C4-2B (cell line): ENCODE data around the gene CENPC.
"Not testable (repeated sequence)": the region's sequence is repeated elsewhere in the genome, so short reads cannot be mapped to it uniquely, and the experiment has no call there.

ENCODE experiments used
- H3K27ac ChIP-seq: fragments of 450-650 bp; 2 replicates; pipeline ENCODE4 v1.5.1; 2017
- ZFX ChIP-seq: fragments of 450-650 bp; IDR thresholded peaks from 2 replicates; pipeline ENCODE4 v1.6.1; 2017
- TF ChIP-seq, protein P1 (sequence below): fragments of 450-650 bp; conservative IDR thresholded peaks from 2 replicates; pipeline ENCODE4 v1.5.1; 2017; ENCODE audit warnings: mild to moderate bottlenecking

The CENPC gene

DNA sequence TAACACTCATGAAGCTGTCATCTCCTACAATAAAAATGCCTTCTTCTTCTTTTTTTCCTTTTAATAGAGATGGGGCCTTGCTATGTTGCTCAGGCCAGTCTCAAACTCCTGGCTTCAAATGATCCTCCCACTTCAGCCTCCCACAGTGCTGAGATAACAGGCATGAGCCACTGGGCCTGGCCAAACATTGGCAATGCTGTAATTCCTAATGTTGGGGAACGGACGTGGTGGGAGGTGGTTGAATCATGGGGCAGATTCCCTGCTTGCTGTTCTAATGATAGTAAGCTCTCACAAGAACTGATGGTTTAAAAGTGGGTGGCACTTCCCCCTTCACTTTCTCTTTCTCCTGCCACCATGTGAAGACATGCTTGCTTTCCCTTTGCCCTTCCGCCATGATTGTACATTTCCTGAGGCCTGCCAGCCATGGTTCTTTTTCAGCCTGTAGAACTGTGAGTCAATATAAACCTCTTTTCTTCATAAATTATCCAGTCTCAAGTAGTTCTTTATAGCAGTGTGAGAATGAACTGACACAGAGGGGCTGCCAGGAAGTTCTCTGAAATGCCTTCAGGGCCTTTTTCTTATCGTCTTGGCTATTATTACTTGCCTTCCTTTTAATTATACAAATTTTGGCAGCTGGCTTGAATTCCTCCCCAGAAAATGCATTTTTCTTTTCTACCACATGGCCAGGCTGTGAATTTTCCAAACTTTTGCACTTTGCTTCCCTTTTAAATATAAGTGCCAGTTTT lies 93.0 kb downstream of the CENPC start:
- TF ChIP-seq, protein P1, sequence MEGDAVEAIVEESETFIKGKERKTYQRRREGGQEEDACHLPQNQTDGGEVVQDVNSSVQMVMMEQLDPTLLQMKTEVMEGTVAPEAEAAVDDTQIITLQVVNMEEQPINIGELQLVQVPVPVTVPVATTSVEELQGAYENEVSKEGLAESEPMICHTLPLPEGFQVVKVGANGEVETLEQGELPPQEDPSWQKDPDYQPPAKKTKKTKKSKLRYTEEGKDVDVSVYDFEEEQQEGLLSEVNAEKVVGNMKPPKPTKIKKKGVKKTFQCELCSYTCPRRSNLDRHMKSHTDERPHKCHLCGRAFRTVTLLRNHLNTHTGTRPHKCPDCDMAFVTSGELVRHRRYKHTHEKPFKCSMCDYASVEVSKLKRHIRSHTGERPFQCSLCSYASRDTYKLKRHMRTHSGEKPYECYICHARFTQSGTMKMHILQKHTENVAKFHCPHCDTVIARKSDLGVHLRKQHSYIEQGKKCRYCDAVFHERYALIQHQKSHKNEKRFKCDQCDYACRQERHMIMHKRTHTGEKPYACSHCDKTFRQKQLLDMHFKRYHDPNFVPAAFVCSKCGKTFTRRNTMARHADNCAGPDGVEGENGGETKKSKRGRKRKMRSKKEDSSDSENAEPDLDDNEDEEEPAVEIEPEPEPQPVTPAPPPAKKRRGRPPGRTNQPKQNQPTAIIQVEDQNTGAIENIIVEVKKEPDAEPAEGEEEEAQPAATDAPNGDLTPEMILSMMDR = no peak
- no peak for TF ChIP-seq ZFX
- H3K27ac ChIP-seq = no peak overlapping the region

GRCh38 chr4:67451464-67451863 lies 93.8 kb downstream of the CENPC start:
- TF ChIP-seq, protein P1 = no peak
- TF ChIP-seq ZFX = no peak
- no peak overlapping the region for H3K27ac ChIP-seq

DNA sequence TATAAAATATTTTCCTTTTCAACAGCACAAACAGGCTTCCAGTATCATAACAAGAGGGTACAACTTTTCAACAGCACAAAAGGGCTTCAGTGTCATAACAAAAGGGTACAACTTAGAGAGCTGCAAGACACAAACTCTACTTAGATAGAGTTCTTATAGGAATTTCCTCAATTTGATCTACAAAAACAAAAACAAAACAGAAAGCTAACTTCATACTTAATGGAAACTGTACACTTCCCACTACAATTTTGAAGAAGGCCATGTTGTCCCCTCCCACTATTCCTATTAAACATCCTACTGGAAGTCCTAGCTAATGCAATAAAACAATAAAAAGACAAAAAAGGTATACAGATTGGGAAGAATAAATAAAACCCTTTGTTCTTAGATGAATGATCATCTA lies 96.7 kb downstream of the CENPC start:
- no peak for TF ChIP-seq ZFX
- TF ChIP-seq, protein P1 = no peak
- no peak overlapping the region for H3K27ac ChIP-seq

DNA sequence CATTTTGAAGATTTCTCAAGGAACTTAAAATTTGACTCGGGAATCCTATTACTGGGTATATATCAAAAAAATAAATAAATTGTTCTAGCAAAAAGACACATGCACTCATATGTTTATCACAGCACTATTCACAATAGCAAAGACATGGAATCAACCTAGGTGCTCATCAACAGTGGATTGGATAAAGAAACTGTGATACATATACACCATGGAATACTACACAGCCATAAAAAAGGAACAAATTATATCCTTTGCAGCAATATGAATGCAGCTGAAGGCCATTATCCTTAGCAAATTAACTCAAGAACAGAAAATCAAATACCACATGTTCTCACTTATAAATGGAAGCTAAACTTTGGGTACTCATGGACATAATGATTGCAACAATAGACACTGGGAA lies 97.4 kb downstream of the CENPC start:
- TF ChIP-seq, protein P1 = no peak
- TF ChIP-seq ZFX = no peak
- no peak overlapping the region for H3K27ac ChIP-seq

- no peak overlapping the region for H3K27ac ChIP-seq
- TF ChIP-seq, protein P1 = no peak
- no peak for TF ChIP-seq ZFX
Observed at GRCh38 chr4:67446811-67447210, 98.5 kb downstream of the CENPC start.

GRCh38 chr4:67445881-67446280 lies 99.4 kb downstream of the CENPC start:
- H3K27ac ChIP-seq = not testable (repeated sequence)

DNA sequence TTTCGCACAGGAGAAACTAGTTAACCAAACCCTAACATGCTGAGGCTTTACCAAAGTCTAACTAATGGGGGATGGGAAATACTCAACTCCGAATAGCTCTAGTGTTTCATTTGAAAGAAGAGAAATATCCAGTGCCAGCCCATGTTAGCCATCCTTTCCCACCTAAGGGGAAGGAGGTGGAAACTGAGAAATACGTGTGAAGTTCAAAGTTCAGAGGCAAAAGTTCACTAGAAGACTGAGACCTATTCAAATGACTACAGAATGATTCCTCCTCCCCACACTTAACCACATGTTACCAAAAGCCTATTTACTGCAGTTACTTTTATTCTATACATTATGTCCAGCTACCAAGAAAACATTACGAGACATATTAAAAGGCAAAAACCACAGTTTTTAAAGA lies 106.3 kb downstream of the CENPC start:
- TF ChIP-seq, protein P1 = no peak
- no peak overlapping the region for H3K27ac ChIP-seq
